Prostate gland (tissue), 2 donors: ENCODE data around the gene MRPL33. TPM values are rescaled to one million over a fixed set of nuclear protein-coding genes. Genes with fewer than 3 reads are reported as not detected.

Source experiments
- DNase-seq: peaks from one replicate; pipeline ENCODE4 v3.0.0-alpha.2; 2019; ENCODE audit warnings: low spot score
- H3K27ac ChIP-seq, 2 donors: fragments of 200-600 bp; sonication (generic); 2 replicates each; pipeline ENCODE4 v1.5.1; 2017 to 2019
- H3K27me3 ChIP-seq: fragments of 200-600 bp; sonication (generic); replicated peaks from 2 replicates; pipeline ENCODE4 v1.5.1; 2019; ENCODE audit not compliant: insufficient read depth
- H3K36me3 ChIP-seq, 2 donors: fragments of 200-600 bp; sonication (generic); 1 replicate in 1 of 2; 2 replicates in 1 of 2; pipeline versions ENCODE4 v1.5.1 to v1.8.1; 2017 to 2019
- H3K4me1 ChIP-seq: fragments of 200-600 bp; sonication (generic); replicated peaks from 2 replicates; pipeline ENCODE4 v1.5.1; 2019
- H3K4me3 ChIP-seq, 2 donors: fragments of 200-600 bp; sonication (generic); 2 replicates each; pipeline ENCODE4 v1.5.1; 2017 to 2019
- H3K9me3 ChIP-seq: fragments of 200-600 bp; sonication (generic); 2 replicates; pipeline ENCODE4 v1.5.1; 2017
- CTCF ChIP-seq, 4 experiments: fragments of 200-600 bp in 2 of 4; fragments of 450-650 bp in 2 of 4; sonication (generic) in 2 of 4; IDR thresholded peaks; 1 replicate in 3 of 4; 2 replicates in 1 of 4; pipeline ENCODE4 v1.5.1; 2016 to 2019; ENCODE audit warnings: antibody characterized with exemption in 4 of 4, mild to moderate bottlenecking in 2 of 4, moderate library complexity in 2 of 4
- POLR2A ChIP-seq: fragments of 450-650 bp; IDR thresholded peaks from one replicate; pipeline ENCODE4 v1.6.1; 2016; ENCODE audit warnings: antibody characterized with exemption, mild to moderate bottlenecking
- POLR2AphosphoS5 ChIP-seq: sonication (generic); formaldehyde crosslinking; IDR thresholded peaks from one replicate; pipeline ENCODE4 v1.6.1; 2017; ENCODE audit warnings: antibody characterized with exemption
- whole genome bisulfite sequencing: methylation state at CpG from one replicate; pipeline ENCODE4 v1.1.5; 2018; 5-methylcytosine and 5-hydroxymethylcytosine counted together
- intact Hi-C: fragments of 100-400 bp; cut with DNase I; formaldehyde crosslinking; loops from one replicate; pipeline ENCODE4 v1.14.2; 2022
- total RNA-seq, 2 donors: library from RNA; depleted of rRNA; stranded (reverse); fragments of >200 nt; gene quantifications; one replicate each; pipeline ENCODE4 v1.1.0, GENCODE V29; 2016

The MRPL33 gene
- total RNA-seq, 2 donors from 2014 or later, result 140 to 186 TPM

DNA sequence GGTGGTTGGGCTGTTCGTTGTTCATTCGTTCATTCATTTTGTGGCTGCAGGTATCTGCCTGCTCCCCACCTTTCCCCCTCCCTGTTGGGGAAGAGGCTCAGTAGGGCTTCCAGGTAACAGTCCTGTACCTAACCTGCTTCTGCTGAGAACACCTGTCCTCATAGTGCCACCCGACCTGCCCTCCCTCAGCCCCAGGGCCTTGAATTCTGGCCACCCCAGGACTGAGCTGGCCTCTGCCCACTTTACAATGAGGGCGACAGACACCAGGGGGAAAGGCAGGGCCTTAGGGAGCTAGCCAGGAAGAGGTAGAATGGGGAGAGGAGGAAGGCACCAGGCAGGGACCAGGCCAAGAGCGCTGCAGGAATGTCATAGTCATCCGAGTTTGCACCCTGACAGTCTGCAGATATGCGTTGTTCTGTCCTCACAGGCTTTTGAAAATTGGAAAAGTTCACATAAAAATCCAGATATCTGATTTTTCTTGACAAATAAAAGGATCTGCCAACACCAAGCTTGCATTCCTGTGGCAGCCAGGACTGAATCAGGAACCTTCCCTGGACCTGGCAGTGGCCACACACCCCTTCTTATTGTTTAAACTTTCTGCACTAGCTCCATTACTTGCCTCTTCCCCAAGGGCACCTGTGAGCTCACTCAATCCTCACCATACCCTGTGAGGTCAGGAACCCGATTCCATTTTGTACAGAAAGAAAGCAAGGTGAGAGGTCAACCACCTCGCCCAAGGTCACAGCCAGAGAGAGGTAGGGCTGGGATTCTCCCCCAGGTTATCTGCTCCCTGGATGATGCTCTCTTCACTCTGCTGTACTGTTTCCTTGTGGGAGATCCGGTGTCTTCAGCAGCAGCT lies 35.3 kb upstream of the MRPL33 start:
- H3K4me3 ChIP-seq, result no peak overlapping the region
- TF ChIP-seq POLR2AphosphoS5 (no peak), CTCF (IDR thresholded peaks at IDR 0.05) (no peak), POLR2A (no peak)
- H3K36me3 ChIP-seq, result no peaks in the 10 kb centered on the region
- H3K9me3 ChIP-seq, result no peaks in the 10 kb centered on the region
- H3K27ac ChIP-seq, result peak overlapping the region; percentile 76 to 80
- intact Hi-C loops, result no loop called here
- WGBS, result 66% methylated on average over 10 of the region's 10 CpGs
- no peaks in the 10 kb centered on the region for H3K4me1 ChIP-seq
- no peak for DNase-seq
- no peaks in the 10 kb centered on the region for H3K27me3 ChIP-seq

- Histone ChIP-seq H3K9me3 (no peaks in the 10 kb centered on the region), H3K4me3 (no peak overlapping the region), H3K27me3 (no peaks in the 10 kb centered on the region), H3K27ac (peak overlapping the region in 1 of 2 donors; percentile 80), H3K4me1 (no peaks in the 10 kb centered on the region), H3K36me3 (no peaks in the 10 kb centered on the region)
- no peak for TF ChIP-seq CTCF (IDR thresholded peaks at IDR 0.05)
- no peak for TF ChIP-seq POLR2AphosphoS5
- TF ChIP-seq POLR2A, result no peak
- DNase-seq, result no peak
- 93% methylated on average over 6 of the region's 6 CpGs for WGBS
- intact Hi-C loops, result no loop called here
These were observed 34.7 kb upstream of the MRPL33 start for GRCh38 chr2:27736890-27737204.

- Histone ChIP-seq H3K4me3 (no peak overlapping the region), H3K27ac (no peak overlapping the region), H3K36me3 (no peaks in the 10 kb centered on the region), H3K4me1 (no peaks in the 10 kb centered on the region), H3K9me3 (no peaks in the 10 kb centered on the region), H3K27me3 (no peaks in the 10 kb centered on the region)
- TF ChIP-seq CTCF (IDR thresholded peaks at IDR 0.05) (no peak), POLR2A (no peak), POLR2AphosphoS5 (no peak)
- WGBS, result 84% methylated on average over 7 of the region's 7 CpGs
- intact Hi-C loops, result no loop called here
- no peak for DNase-seq
These were observed 33.7 kb upstream of the MRPL33 start for GRCh38 chr2:27737676-27738348.

DNA sequence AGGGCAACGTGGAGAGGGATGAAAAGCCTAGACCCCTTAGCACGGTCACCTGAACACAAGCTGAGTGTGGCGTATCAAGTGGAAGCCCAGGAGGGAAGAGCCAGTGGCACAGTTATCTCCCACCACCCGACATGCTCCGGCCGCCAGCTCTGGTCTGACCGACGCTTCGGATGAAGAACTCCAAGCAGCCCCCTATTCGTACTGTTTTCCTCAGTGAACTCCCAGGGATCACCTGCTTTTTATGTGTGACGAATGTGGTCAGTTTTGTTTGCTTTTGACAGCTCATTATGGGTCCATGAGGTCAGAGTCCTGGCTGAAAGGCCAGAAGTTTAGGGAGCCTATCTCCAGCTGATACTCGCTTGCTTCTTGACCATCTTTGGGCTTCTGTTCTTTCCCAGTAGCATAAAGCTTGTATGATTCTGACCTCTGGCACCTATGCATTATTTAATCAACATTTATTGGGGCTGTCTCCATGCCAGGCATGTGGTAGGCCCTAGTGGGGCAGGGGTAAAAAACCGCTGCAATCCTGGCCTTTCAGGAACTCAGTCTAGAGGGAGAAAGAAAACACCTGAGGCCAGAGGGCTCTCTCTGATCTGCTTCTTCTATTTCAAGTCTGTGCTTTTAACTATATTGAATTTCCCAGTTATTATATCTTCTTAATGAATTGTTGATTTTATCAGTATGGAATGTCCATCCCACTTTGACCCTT lies 33.0 kb upstream of the MRPL33 start:
- no peaks in the 10 kb centered on the region for H3K4me1 ChIP-seq
- intact Hi-C loops, result no loop called here
- H3K36me3 ChIP-seq, result no peaks in the 10 kb centered on the region
- H3K9me3 ChIP-seq, result no peaks in the 10 kb centered on the region
- H3K27ac ChIP-seq, result no peak overlapping the region
- DNase-seq, result no peak
- WGBS, result 92% methylated on average over 13 of the region's 13 CpGs
- TF ChIP-seq POLR2A (no peak), CTCF (IDR thresholded peaks at IDR 0.05) (no peak), POLR2AphosphoS5 (no peak)
- no peak overlapping the region for H3K4me3 ChIP-seq
- H3K27me3 ChIP-seq, result no peaks in the 10 kb centered on the region
